ENCODE results near the gene POFUT2. TPM values are rescaled to one million over a fixed set of nuclear protein-coding genes. Genes with fewer than 3 reads are reported as not detected.

POFUT2 gene
- 47.9 TPM for total RNA-seq (ENCODE audit: insufficient read depth, low replicate concordance)

GRCh38 chr21:45287438-45288391 is at the start of gene POFUT2:
Gene POFUT2, minus strand, starts transcription at chr21:45287895. Its CDS starts 24 bp downstream, at chr21:45287871.
- DNase-seq (ENCODE audit: low spot score) = peak; percentile 97

- no peak for DNase-seq (ENCODE audit: low spot score)
These were observed 49.2 kb upstream of the POFUT2 start for GRCh38 chr21:45336870-45337269.

GRCh38 chr21:45336535-45336810 is 48.8 kb upstream of the POFUT2 start:
- no peak for DNase-seq (ENCODE audit: low spot score)

- no peak for DNase-seq (ENCODE audit: low spot score)
These were observed 48.3 kb upstream of the POFUT2 start for GRCh38 chr21:45335761-45336534.

- DNase-seq (ENCODE audit: low spot score) = no peak
These were observed 47.6 kb upstream of the POFUT2 start for GRCh38 chr21:45335151-45335760.

GRCh38 chr21:45334591-45335081 is 46.9 kb upstream of the POFUT2 start:
- DNase-seq (ENCODE audit: low spot score) = no peak

GRCh38 chr21:45334134-45334533 is 46.4 kb upstream of the POFUT2 start:
- no peak for DNase-seq (ENCODE audit: low spot score)

- peak; percentile 36 for DNase-seq (ENCODE audit: low spot score)
These were observed 46.0 kb upstream of the POFUT2 start for GRCh38 chr21:45333583-45334121.

GRCh38 chr21:45332981-45333582 is 45.4 kb upstream of the POFUT2 start:
- DNase-seq (ENCODE audit: low spot score) = no peak

GRCh38 chr21:45332415-45332814 is 44.7 kb upstream of the POFUT2 start:
- no peak for DNase-seq (ENCODE audit: low spot score)

- no peak for DNase-seq (ENCODE audit: low spot score)
These were observed 43.9 kb upstream of the POFUT2 start for GRCh38 chr21:45331531-45332147.

GRCh38 chr21:45330851-45331261 is 43.2 kb upstream of the POFUT2 start:
- no peak for DNase-seq (ENCODE audit: low spot score)

- peak; percentile 72 for DNase-seq (ENCODE audit: low spot score)
These were observed 42.5 kb upstream of the POFUT2 start for GRCh38 chr21:45330075-45330781.

- DNase-seq (ENCODE audit: low spot score) = no peak
These were observed 41.8 kb upstream of the POFUT2 start for GRCh38 chr21:45329261-45330074.

- DNase-seq (ENCODE audit: low spot score) = no peak
These were observed 40.8 kb upstream of the POFUT2 start for GRCh38 chr21:45328198-45329091.

GRCh38 chr21:45327441-45328197 is 39.9 kb upstream of the POFUT2 start:
- no peak for DNase-seq (ENCODE audit: low spot score)

GRCh38 chr21:45326891-45327440 is 39.3 kb upstream of the POFUT2 start:
- DNase-seq (ENCODE audit: low spot score) = no peak

Measured in umbilical cord (tissue), 2 donors.